ENCODE measurements around the gene NRDE2. TPM values are rescaled to one million over a fixed set of nuclear protein-coding genes. Genes with fewer than 3 reads are reported as not detected.

The NRDE2 gene
- total RNA-seq, 1 experiment from 2014 or later: 20.1 TPM

- TF ChIP-seq RAD21 (IDR thresholded peaks at IDR 0.05; ENCODE audit: low read depth): peak; percentile 53; the same call in 1 of the 2 replicates
- TF ChIP-seq ATF3 (IDR thresholded peaks at IDR 0.05): no peak
Observed at GRCh38 chr14:90368946-90369721, 37.4 kb upstream of the NRDE2 start (continued).

GRCh38 chr14:90362558-90362896 lies 30.8 kb upstream of the NRDE2 start:
- Histone ChIP-seq H3K79me2 (ENCODE audit: insufficient read depth, low read length) (no peaks in the 10 kb centered on the region), H3K9me2 (ENCODE audit: insufficient read depth) (no peaks in the 10 kb centered on the region), H3K27ac (ENCODE audit: low read depth, low read length) (no peak overlapping the region), H4K20me1 (ENCODE audit: insufficient read depth) (no peaks in the 10 kb centered on the region), H3K4me2 (ENCODE audit: low read length) (no peak overlapping the region), H3K9ac (ENCODE audit: low read length) (no peak overlapping the region), H2AFZ (ENCODE audit: low read depth, low read length, poor library complexity, severe bottlenecking) (no peak overlapping the region), H3K27me3 (ENCODE audit: insufficient read depth, low read length) (no peaks in the 10 kb centered on the region), H3K36me3 (ENCODE audit: control insufficient read depth in 1 of 2, insufficient read depth in 2 of 2, low read length in 2 of 2) (no peaks in the 10 kb centered on the region), H3K4me1 (ENCODE audit: control insufficient read depth in 1 of 2, insufficient read depth in 2 of 2, low read length in 2 of 2) (no peaks in the 10 kb centered on the region), H3K4me3 (replicated peaks in 1 of 2; ENCODE audit: low read depth in 1 of 2, low read length in 2 of 2) (no peak overlapping the region), H3K9me3 (ENCODE audit: control insufficient read depth in 1 of 2, insufficient read depth in 1 of 2, low read depth in 1 of 2, low read length in 2 of 2) (no peaks in the 10 kb centered on the region)
- no peak for TF ChIP-seq REST (IDR thresholded peaks at IDR 0.05; ENCODE audit: low read depth)
- TF ChIP-seq RAD21 (IDR thresholded peaks at IDR 0.05; ENCODE audit: low read depth): no peak
- TF ChIP-seq CEBPB (IDR thresholded peaks at IDR 0.05; ENCODE audit: low read depth): no peak
- no peak for TF ChIP-seq ZFX (IDR thresholded peaks at IDR 0.05)
- TF ChIP-seq ZNF274 (IDR thresholded peaks at IDR 0.05; ENCODE audit: low read depth, low read length): no peak
- TF ChIP-seq FOSL1 (IDR thresholded peaks at IDR 0.05; ENCODE audit: low read depth): no peak
- TF ChIP-seq EZH2 (IDR thresholded peaks at IDR 0.05): no peak
- no peak for TF ChIP-seq ATF3 (IDR thresholded peaks at IDR 0.05)
- TF ChIP-seq TCF7L2 (IDR thresholded peaks at IDR 0.05; ENCODE audit: borderline replicate concordance, extremely low read depth, insufficient read depth, insufficient read length): no peak
- TF ChIP-seq MAX (IDR thresholded peaks at IDR 0.05): no peak
- no peak for TF ChIP-seq JUND (IDR thresholded peaks at IDR 0.05)
- no peak for TF ChIP-seq ELF1 (IDR thresholded peaks at IDR 0.05; ENCODE audit: borderline replicate concordance, low read depth)
- TF ChIP-seq ZBTB33 (IDR thresholded peaks at IDR 0.05; ENCODE audit: extremely low read depth, insufficient replicate concordance, low read length): no peak
- TF ChIP-seq EGR1 (IDR thresholded peaks at IDR 0.05; ENCODE audit: low read depth): no peak
- TF ChIP-seq SP1 (IDR thresholded peaks at IDR 0.05; ENCODE audit: low read depth): no peak
- TF ChIP-seq SIN3A (IDR thresholded peaks at IDR 0.05; ENCODE audit: low read depth): no peak
- ATAC-seq (no peak), DNase-seq (ENCODE audit: low read depth, low spot score) (no peak)
- ChIA-PET RAD21 (ENCODE audit: low non-redundant PET in 1 of 2, low total read pairs in 2 of 2, uncharacterized antibody in 2 of 2, unreplicated experiment in 2 of 2) (no interaction called here), CTCF (no interaction called here), POLR2A (no interaction called here)
- intact Hi-C loops (cut with micrococcal nuclease): no loop called here
- BruUV-seq (replicated peaks): no TSS peak
